Measurements from ENCODE around the gene NWD2.

The NWD2 gene

DNA sequence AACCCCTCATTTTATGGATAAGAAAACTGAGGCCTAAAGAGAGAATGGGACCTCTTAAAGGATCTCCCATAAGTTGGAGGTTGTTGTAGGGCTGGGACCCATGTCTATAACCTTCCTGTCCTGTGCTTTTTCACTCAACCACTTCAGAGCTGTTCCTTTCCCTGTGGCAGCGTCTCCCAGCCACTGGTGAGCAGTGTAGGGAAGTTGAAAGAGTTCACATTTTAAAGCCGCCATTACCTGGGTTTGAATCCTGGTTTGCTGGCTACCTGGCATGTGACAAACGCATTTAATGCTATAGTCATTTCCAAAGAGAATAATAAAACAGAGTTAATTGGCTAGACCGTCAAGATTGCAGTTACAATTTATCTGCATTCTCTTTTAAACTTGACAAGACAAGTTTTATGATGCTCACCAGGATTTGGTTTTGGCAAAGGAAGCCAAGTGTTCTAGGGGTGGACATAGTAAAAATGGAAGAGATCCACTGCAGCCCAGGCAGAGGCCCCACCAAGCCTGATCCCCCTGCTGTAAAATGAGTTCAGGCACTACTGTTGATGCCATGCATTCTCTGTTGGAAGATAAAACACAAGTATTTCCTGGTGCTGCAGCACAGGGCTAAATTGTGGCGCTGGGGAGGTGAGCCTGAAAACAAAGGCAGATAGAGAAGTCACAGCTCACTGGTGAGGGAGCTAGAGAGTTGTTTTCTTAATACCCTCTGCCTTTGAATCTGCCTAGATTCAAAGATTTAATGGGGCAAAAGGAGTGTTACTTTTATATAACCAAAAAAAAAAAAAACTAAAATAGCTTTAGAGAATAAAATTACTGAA lies 218.7 kb downstream of the NWD2 start:
- H4K8ac ChIP-seq (ENCODE audit: low read length) = no peak overlapping the region
- 54% methylated on average over 4 of the region's 5 CpGs for WGBS
- H3K23ac ChIP-seq (ENCODE audit: low read length in 2 of 2) = no peak overlapping the region
- no peak for DNase-seq
- no peaks in the 10 kb centered on the region for H3K36me3 ChIP-seq (ENCODE audit: control insufficient read depth in 1 of 2, insufficient read depth in 2 of 2, low read depth in 1 of 2, low read length in 2 of 2)
- no peak overlapping the region for H3K9ac ChIP-seq (ENCODE audit: low read length)
- no peak overlapping the region for H2BK5ac ChIP-seq (ENCODE audit: low read depth, low read length, poor library complexity, severe bottlenecking)
- no peak overlapping the region for H2AK5ac ChIP-seq (ENCODE audit: low read length, severe bottlenecking)
- H3K79me1 ChIP-seq (replicated peaks; ENCODE audit: low read length, poor library complexity, severe bottlenecking) = no peaks in the 10 kb centered on the region
- H3K4me2 ChIP-seq (ENCODE audit: low read length, poor library complexity, severe bottlenecking) = no peak overlapping the region
- H2BK12ac ChIP-seq (ENCODE audit: low read length in 2 of 2) = no peak overlapping the region
- H3K27me3 ChIP-seq (ENCODE audit: control insufficient read depth in 1 of 2, insufficient read depth in 1 of 2, low read length in 2 of 2) = peaks cover 0 to 3% of the 10 kb centered on the region in 2 experiments
- no peak overlapping the region for H2BK15ac ChIP-seq (ENCODE audit: low read depth, poor library complexity, severe bottlenecking)
- no peak overlapping the region for H4K91ac ChIP-seq (ENCODE audit: low read length)
- no peaks in the 10 kb centered on the region for H3K9me3 ChIP-seq (ENCODE audit: control insufficient read depth, low read length)
- H2BK120ac ChIP-seq (ENCODE audit: low read depth, low read length) = no peak overlapping the region
- H3K4me3 ChIP-seq (ENCODE audit: insufficient read depth in 1 of 2, low read depth in 1 of 2, low read length in 2 of 2) = no peak overlapping the region
- H2AFZ ChIP-seq (ENCODE audit: low read depth, low read length) = no peak overlapping the region
- no peak overlapping the region for H3K27ac ChIP-seq (ENCODE audit: low read length, poor library complexity, severe bottlenecking)
- no peak overlapping the region for H3K14ac ChIP-seq (ENCODE audit: low read length in 2 of 2)
- H3K4me1 ChIP-seq (ENCODE audit: control insufficient read depth, insufficient read depth, low read depth, low read length) = no peaks in the 10 kb centered on the region
- H3K18ac ChIP-seq (ENCODE audit: low read depth in 1 of 2, low read length in 2 of 2) = no peak overlapping the region
- no peak overlapping the region for H3K4ac ChIP-seq (ENCODE audit: low read depth in 1 of 2, low read length in 2 of 2)

DNA sequence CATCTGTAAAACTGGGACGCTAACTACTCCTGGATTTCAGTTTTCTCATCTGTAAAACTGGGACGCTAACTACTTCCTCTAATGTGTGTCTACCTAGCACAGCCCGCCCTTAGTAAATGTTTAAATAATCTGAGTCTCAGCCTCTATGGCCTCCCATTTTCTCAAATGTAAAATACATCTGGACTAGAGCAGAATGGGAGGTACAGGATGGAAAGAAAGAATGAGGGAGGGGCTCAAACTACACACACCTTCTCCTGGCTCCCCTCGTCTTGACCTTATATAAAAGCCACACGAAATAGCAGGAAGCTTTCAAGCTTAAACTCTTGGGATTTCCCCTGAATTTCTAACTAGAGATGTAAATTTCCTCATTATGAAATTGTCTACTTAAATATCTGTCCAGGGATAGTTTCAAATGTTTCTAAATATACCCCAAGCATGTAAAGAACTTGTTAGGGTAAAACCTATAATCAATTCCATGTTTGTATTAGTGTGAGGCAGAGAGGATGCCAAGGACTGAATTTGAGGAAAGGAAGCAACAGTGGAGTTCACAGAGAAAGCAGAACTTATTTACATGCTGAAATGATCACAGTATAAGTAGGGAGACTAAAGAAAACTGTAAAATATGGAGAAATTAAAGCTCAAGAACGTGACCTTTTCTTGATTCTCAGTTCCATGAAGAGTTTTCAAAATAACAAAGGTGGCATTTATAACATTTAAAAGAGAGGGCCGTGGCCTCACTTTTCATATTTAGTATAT lies 220.0 kb downstream of the NWD2 start:
- no peak overlapping the region for H3K27ac ChIP-seq (ENCODE audit: low read length, poor library complexity, severe bottlenecking)
- no peak overlapping the region for H3K18ac ChIP-seq (ENCODE audit: low read depth in 1 of 2, low read length in 2 of 2)
- no peak for DNase-seq
- no peak overlapping the region for H3K23ac ChIP-seq (ENCODE audit: low read length in 2 of 2)
- no peak overlapping the region for H2AFZ ChIP-seq (ENCODE audit: low read depth, low read length)
- no peak overlapping the region for H2BK12ac ChIP-seq (ENCODE audit: low read length in 2 of 2)
- H3K9ac ChIP-seq (ENCODE audit: low read length) = no peak overlapping the region
- H3K4ac ChIP-seq (ENCODE audit: low read depth in 1 of 2, low read length in 2 of 2) = no peak overlapping the region
- H3K4me2 ChIP-seq (ENCODE audit: low read length, poor library complexity, severe bottlenecking) = no peak overlapping the region
- no peak overlapping the region for H2AK5ac ChIP-seq (ENCODE audit: low read length, severe bottlenecking)
- H3K9me3 ChIP-seq (ENCODE audit: control insufficient read depth, low read length) = no peaks in the 10 kb centered on the region
- WGBS = 76% methylated on average over 3 of the region's 7 CpGs
- H4K91ac ChIP-seq (ENCODE audit: low read length) = no peak overlapping the region
- H3K4me3 ChIP-seq (ENCODE audit: insufficient read depth in 1 of 2, low read depth in 1 of 2, low read length in 2 of 2) = no peak overlapping the region
- H3K36me3 ChIP-seq (ENCODE audit: control insufficient read depth in 1 of 2, insufficient read depth in 2 of 2, low read depth in 1 of 2, low read length in 2 of 2) = no peaks in the 10 kb centered on the region
- H2BK5ac ChIP-seq (ENCODE audit: low read depth, low read length, poor library complexity, severe bottlenecking) = no peak overlapping the region
- H2BK15ac ChIP-seq (ENCODE audit: low read depth, poor library complexity, severe bottlenecking) = no peak overlapping the region
- no peaks in the 10 kb centered on the region for H3K79me1 ChIP-seq (replicated peaks; ENCODE audit: low read length, poor library complexity, severe bottlenecking)
- H3K14ac ChIP-seq (ENCODE audit: low read length in 2 of 2) = no peak overlapping the region
- H4K8ac ChIP-seq (ENCODE audit: low read length) = no peak overlapping the region
- H2BK120ac ChIP-seq (ENCODE audit: low read depth, low read length) = no peak overlapping the region
- no peaks in the 10 kb centered on the region for H3K27me3 ChIP-seq (ENCODE audit: control insufficient read depth in 1 of 2, insufficient read depth in 1 of 2, low read length in 2 of 2)
- no peaks in the 10 kb centered on the region for H3K4me1 ChIP-seq (ENCODE audit: control insufficient read depth, insufficient read depth, low read depth, low read length)

DNA sequence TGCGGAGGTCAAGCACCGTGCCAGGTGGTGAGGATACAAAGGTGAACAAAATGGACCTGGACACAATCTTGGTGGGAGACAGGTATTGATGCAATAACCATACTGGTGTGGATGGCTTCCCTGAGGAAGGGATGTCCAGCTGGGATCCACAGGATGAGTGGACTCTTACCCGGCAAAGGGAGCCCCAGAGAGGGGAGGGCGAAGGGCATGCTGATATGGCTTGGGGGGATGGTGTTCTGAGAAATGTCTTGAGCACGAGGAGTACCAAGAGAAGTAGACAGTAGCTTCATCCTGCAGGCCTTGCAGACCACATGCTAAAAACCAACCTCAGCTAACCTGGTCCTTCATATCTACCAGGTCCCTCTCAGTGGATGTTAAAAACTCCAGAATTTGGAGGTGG lies 220.8 kb downstream of the NWD2 start:
- 96% methylated on average over 3 of the region's 5 CpGs for WGBS
- Histone ChIP-seq H3K9ac (ENCODE audit: low read length) (no peak overlapping the region), H4K91ac (ENCODE audit: low read length) (no peak overlapping the region), H3K4me2 (ENCODE audit: low read length, poor library complexity, severe bottlenecking) (no peak overlapping the region), H4K8ac (ENCODE audit: low read length) (no peak overlapping the region), H2BK120ac (ENCODE audit: low read depth, low read length) (no peak overlapping the region), H3K23ac (ENCODE audit: low read length in 2 of 2) (no peak overlapping the region), H2AFZ (ENCODE audit: low read depth, low read length) (no peak overlapping the region), H2BK12ac (ENCODE audit: low read length in 2 of 2) (no peak overlapping the region), H3K18ac (ENCODE audit: low read depth in 1 of 2, low read length in 2 of 2) (no peak overlapping the region), H3K27me3 (ENCODE audit: control insufficient read depth in 1 of 2, insufficient read depth in 1 of 2, low read length in 2 of 2) (no peaks in the 10 kb centered on the region), H3K4ac (ENCODE audit: low read depth in 1 of 2, low read length in 2 of 2) (no peak overlapping the region), H2BK5ac (ENCODE audit: low read depth, low read length, poor library complexity, severe bottlenecking) (no peak overlapping the region), H3K27ac (ENCODE audit: low read length, poor library complexity, severe bottlenecking) (no peak overlapping the region), H2AK5ac (ENCODE audit: low read length, severe bottlenecking) (no peak overlapping the region), H3K4me3 (ENCODE audit: insufficient read depth in 1 of 2, low read depth in 1 of 2, low read length in 2 of 2) (no peak overlapping the region), H3K79me1 (replicated peaks; ENCODE audit: low read length, poor library complexity, severe bottlenecking) (no peaks in the 10 kb centered on the region), H3K9me3 (ENCODE audit: control insufficient read depth, low read length) (no peaks in the 10 kb centered on the region), H3K4me1 (ENCODE audit: control insufficient read depth, insufficient read depth, low read depth, low read length) (no peaks in the 10 kb centered on the region), H2BK15ac (ENCODE audit: low read depth, poor library complexity, severe bottlenecking) (no peak overlapping the region), H3K36me3 (ENCODE audit: control insufficient read depth in 1 of 2, insufficient read depth in 2 of 2, low read depth in 1 of 2, low read length in 2 of 2) (no peaks in the 10 kb centered on the region), H3K14ac (ENCODE audit: low read length in 2 of 2) (no peak overlapping the region)
- DNase-seq = no peak

DNA sequence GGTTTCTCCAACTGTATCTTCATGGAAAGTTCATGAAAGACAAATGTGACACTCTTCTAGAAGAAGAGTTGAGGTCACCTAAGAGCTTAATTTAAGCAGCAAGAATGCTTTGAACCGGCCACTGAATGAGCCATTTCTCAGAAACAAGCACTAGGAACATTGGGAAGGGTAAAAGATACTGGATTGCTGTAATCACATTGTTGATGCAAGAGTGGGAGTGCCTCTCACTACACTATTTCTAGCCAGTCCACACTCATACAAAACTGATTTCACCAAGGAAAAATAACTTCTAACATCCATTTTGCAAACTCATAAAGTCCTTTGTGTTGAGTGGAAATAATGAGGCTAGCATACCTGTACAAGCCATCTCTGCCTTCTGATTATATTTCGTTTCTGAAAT lies 221.3 kb downstream of the NWD2 start:
- H3K9me3 ChIP-seq (ENCODE audit: control insufficient read depth, low read length) = no peaks in the 10 kb centered on the region
- no peak overlapping the region for H2BK12ac ChIP-seq (ENCODE audit: low read length in 2 of 2)
- H3K27ac ChIP-seq (ENCODE audit: low read length, poor library complexity, severe bottlenecking) = no peak overlapping the region
- no peak overlapping the region for H3K4me3 ChIP-seq (ENCODE audit: insufficient read depth in 1 of 2, low read depth in 1 of 2, low read length in 2 of 2)
- H3K23ac ChIP-seq (ENCODE audit: low read length in 2 of 2) = no peak overlapping the region
- 80% methylated on average over 1 of the region's 2 CpGs for WGBS
- no peaks in the 10 kb centered on the region for H3K79me1 ChIP-seq (replicated peaks; ENCODE audit: low read length, poor library complexity, severe bottlenecking)
- no peaks in the 10 kb centered on the region for H3K4me1 ChIP-seq (ENCODE audit: control insufficient read depth, insufficient read depth, low read depth, low read length)
- H3K9ac ChIP-seq (ENCODE audit: low read length) = no peak overlapping the region
- H3K36me3 ChIP-seq (ENCODE audit: control insufficient read depth in 1 of 2, insufficient read depth in 2 of 2, low read depth in 1 of 2, low read length in 2 of 2) = no peaks in the 10 kb centered on the region
- H2AFZ ChIP-seq (ENCODE audit: low read depth, low read length) = no peak overlapping the region
- no peak overlapping the region for H4K91ac ChIP-seq (ENCODE audit: low read length)
- no peaks in the 10 kb centered on the region for H3K27me3 ChIP-seq (ENCODE audit: control insufficient read depth in 1 of 2, insufficient read depth in 1 of 2, low read length in 2 of 2)
- no peak for DNase-seq
- H2BK5ac ChIP-seq (ENCODE audit: low read depth, low read length, poor library complexity, severe bottlenecking) = no peak overlapping the region
- H3K4ac ChIP-seq (ENCODE audit: low read depth in 1 of 2, low read length in 2 of 2) = no peak overlapping the region
- H2BK15ac ChIP-seq (ENCODE audit: low read depth, poor library complexity, severe bottlenecking) = no peak overlapping the region
- H3K14ac ChIP-seq (ENCODE audit: low read length in 2 of 2) = no peak overlapping the region
- no peak overlapping the region for H3K18ac ChIP-seq (ENCODE audit: low read depth in 1 of 2, low read length in 2 of 2)
- H2BK120ac ChIP-seq (ENCODE audit: low read depth, low read length) = no peak overlapping the region
- no peak overlapping the region for H2AK5ac ChIP-seq (ENCODE audit: low read length, severe bottlenecking)
- H4K8ac ChIP-seq (ENCODE audit: low read length) = no peak overlapping the region
- no peak overlapping the region for H3K4me2 ChIP-seq (ENCODE audit: low read length, poor library complexity, severe bottlenecking)

Measured in mesenchymal stem cell (in vitro differentiated cells and primary cell).